Measurements from ENCODE around the gene MDM4. TPM values are rescaled to one million over a fixed set of nuclear protein-coding genes. Genes with fewer than 3 reads are reported as not detected.
A peak's percentile ranks its signal among the peaks of the same experiment; 100 is the strongest.

The MDM4 gene
- 6.1 and 7.7 TPM in 2 replicates for total RNA-seq (2014; rRNA removed; shearing (Covaris generic))

- in situ Hi-C loops (cut with HindIII; ENCODE audit: low sequenced_read_pairs): no loop called here
- DNase-seq (ENCODE audit: low spot score): peak; percentile 97
These were observed at the start of gene MDM4 for GRCh38 chr1:204516180-204516879. MDM4 (plus strand) TSS chr1:204516406; CDS start chr1:204525519, 9,113 bp downstream.

GRCh38 chr1:204466416-204467405 is 49.5 kb upstream of the MDM4 start:
- DNase-seq (ENCODE audit: low spot score): no peak
- in situ Hi-C loops (cut with HindIII; ENCODE audit: low sequenced_read_pairs): no loop called here

GRCh38 chr1:204468206-204468605 is 48.0 kb upstream of the MDM4 start:
- DNase-seq (ENCODE audit: low spot score): peak; percentile 27
- in situ Hi-C loops (cut with HindIII; ENCODE audit: low sequenced_read_pairs): no loop called here

- in situ Hi-C loops (cut with HindIII; ENCODE audit: low sequenced_read_pairs): no loop called here
- no peak for DNase-seq (ENCODE audit: low spot score)
These were observed 47.4 kb upstream of the MDM4 start for GRCh38 chr1:204468766-204469302.

- in situ Hi-C loops (cut with HindIII; ENCODE audit: low sequenced_read_pairs): no loop called here
These were observed 46.9 kb upstream of the MDM4 start for GRCh38 chr1:204469304-204469703.

GRCh38 chr1:204471687-204472086 is 44.5 kb upstream of the MDM4 start:
- in situ Hi-C loops (cut with HindIII; ENCODE audit: low sequenced_read_pairs): no loop called here
- DNase-seq (ENCODE audit: low spot score): no peak

More at GRCh38 chr1:204469304-204469703, 46.9 kb upstream of the MDM4 start:
- no peak for DNase-seq (ENCODE audit: low spot score)

- no peak for DNase-seq (ENCODE audit: low spot score)
- in situ Hi-C loops (cut with HindIII; ENCODE audit: low sequenced_read_pairs): no loop called here
These were observed 43.5 kb upstream of the MDM4 start for GRCh38 chr1:204472660-204473059.

- no peak for DNase-seq (ENCODE audit: low spot score)
- in situ Hi-C loops (cut with HindIII; ENCODE audit: low sequenced_read_pairs): no loop called here
These were observed 42.7 kb upstream of the MDM4 start for GRCh38 chr1:204473400-204473965.

- no peak for DNase-seq (ENCODE audit: low spot score)
- in situ Hi-C loops (cut with HindIII; ENCODE audit: low sequenced_read_pairs): no loop called here
These were observed 40.4 kb upstream of the MDM4 start for GRCh38 chr1:204475656-204476432.

GRCh38 chr1:204476563-204476962 is 39.6 kb upstream of the MDM4 start:
- in situ Hi-C loops (cut with HindIII; ENCODE audit: low sequenced_read_pairs): no loop called here
- no peak for DNase-seq (ENCODE audit: low spot score)

GRCh38 chr1:204477036-204477740 is 39.0 kb upstream of the MDM4 start:
- DNase-seq (ENCODE audit: low spot score): no peak
- in situ Hi-C loops (cut with HindIII; ENCODE audit: low sequenced_read_pairs): no loop called here

GRCh38 chr1:204478172-204478899 is 37.9 kb upstream of the MDM4 start:
- DNase-seq (ENCODE audit: low spot score): peak; percentile 9
- in situ Hi-C loops (cut with HindIII; ENCODE audit: low sequenced_read_pairs): no loop called here

- DNase-seq (ENCODE audit: low spot score): no peak
- in situ Hi-C loops (cut with HindIII; ENCODE audit: low sequenced_read_pairs): no loop called here
These were observed 37.3 kb upstream of the MDM4 start for GRCh38 chr1:204478921-204479320.

GRCh38 chr1:204479387-204480136 is 36.6 kb upstream of the MDM4 start:
- DNase-seq (ENCODE audit: low spot score): no peak
- in situ Hi-C loops (cut with HindIII; ENCODE audit: low sequenced_read_pairs): no loop called here

- in situ Hi-C loops (cut with HindIII; ENCODE audit: low sequenced_read_pairs): no loop called here
These were observed 35.7 kb upstream of the MDM4 start for GRCh38 chr1:204480515-204480914.

GRCh38 chr1:204483791-204484190 is 32.4 kb upstream of the MDM4 start:
- DNase-seq (ENCODE audit: low spot score): no peak
- in situ Hi-C loops (cut with HindIII; ENCODE audit: low sequenced_read_pairs): no loop called here

More at GRCh38 chr1:204480515-204480914, 35.7 kb upstream of the MDM4 start:
- no peak for DNase-seq (ENCODE audit: low spot score)

Data from G401 (cell line).